BLaER1 treated with 17β-estradiol and CSF1 and Interleukin-3, amounts not matched to agents 10 nM and 100 nM (cell line): ENCODE measurements around the gene SPEG.

Experiments used
- H3K27ac ChIP-seq, 11 experiments: shearing (Covaris generic); formaldehyde crosslinking; 2 replicates each; pipeline ENCODE4 v1.8.1; 2022
- H3K27me3 ChIP-seq, 11 experiments: shearing (Covaris generic); formaldehyde crosslinking; 2 replicates each; pipeline ENCODE4 v1.8.1; 2022
- H3K36me3 ChIP-seq, 11 experiments: shearing (Covaris generic); formaldehyde crosslinking; 2 replicates each; pipeline ENCODE4 v1.8.1; 2022
- H3K4me1 ChIP-seq, 10 experiments: shearing (Covaris generic); formaldehyde crosslinking; 2 replicates each; pipeline ENCODE4 v1.8.1; 2022
- H3K4me2 ChIP-seq, 11 experiments: shearing (Covaris generic); formaldehyde crosslinking; 2 replicates each; pipeline ENCODE4 v1.8.1; 2022
- H3K4me3 ChIP-seq, 10 experiments: shearing (Covaris generic); formaldehyde crosslinking; 2 replicates each; pipeline ENCODE4 v1.8.1; 2022
- H3K9ac ChIP-seq, 11 experiments: shearing (Covaris generic); formaldehyde crosslinking; 2 replicates each; pipeline ENCODE4 v1.8.1; 2022
- H3K9me3 ChIP-seq, 11 experiments: shearing (Covaris generic); formaldehyde crosslinking; replicated peaks in 1 of 11; 2 replicates each; pipeline ENCODE4 v1.8.1; 2022
- H4K20me1 ChIP-seq, 11 experiments: shearing (Covaris generic); formaldehyde crosslinking; 2 replicates each; pipeline ENCODE4 v1.8.1; 2022
- Cebpa-rat ChIP-seq, 11 experiments: shearing (Covaris generic); IDR thresholded peaks; 2 replicates each; pipeline ENCODE4 v1.8.1; 2022

SPEG gene

GRCh38 chr2:219478916-219479315 is 44.3 kb downstream of the SPEG start:
- peaks cover 17 to 26% (median 21%) of the 10 kb centered on the region in 11 experiments for H3K27me3 ChIP-seq
- H3K9ac ChIP-seq = no peak overlapping the region
- H3K4me2 ChIP-seq = no peak overlapping the region
- peaks cover 0 to 9% (median 0%) of the 10 kb centered on the region in 10 experiments; a peak in 1 of 20 replicates for H3K4me1 ChIP-seq
- H3K4me3 ChIP-seq = no peak overlapping the region
- TF ChIP-seq Cebpa-rat (IDR thresholded peaks at IDR 0.05) = no peak
- H3K9me3 ChIP-seq = no peaks in the 10 kb centered on the region
- peaks cover 0 to 51% (median 3%) of the 10 kb centered on the region in 11 experiments; a peak in 10 of 22 replicates for H4K20me1 ChIP-seq
- H3K36me3 ChIP-seq = no peaks in the 10 kb centered on the region
- no peak overlapping the region for H3K27ac ChIP-seq

DNA sequence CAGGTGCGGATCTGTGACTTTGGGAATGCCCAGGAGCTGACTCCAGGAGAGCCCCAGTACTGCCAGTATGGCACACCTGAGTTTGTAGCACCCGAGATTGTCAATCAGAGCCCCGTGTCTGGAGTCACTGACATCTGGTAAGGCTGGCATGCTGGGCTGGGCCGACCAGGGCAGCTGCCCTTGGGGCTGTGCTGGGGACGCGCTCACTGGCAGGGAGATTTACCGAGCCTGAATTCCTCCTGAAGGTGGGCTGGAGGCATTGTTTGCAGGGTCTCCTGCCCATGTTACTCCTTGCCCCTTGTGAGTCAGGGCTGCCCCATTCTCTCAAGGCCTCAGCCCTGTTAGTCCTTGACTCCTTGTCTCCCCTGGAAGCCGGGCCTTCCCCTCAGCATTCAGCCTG is 45.4 kb downstream of the SPEG start:
- no peaks in the 10 kb centered on the region for H3K9me3 ChIP-seq
- H3K9ac ChIP-seq = no peak overlapping the region
- no peak overlapping the region for H3K27ac ChIP-seq
- H4K20me1 ChIP-seq = peaks cover 0 to 62% (median 5%) of the 10 kb centered on the region in 11 experiments; a peak in 11 of 22 replicates
- H3K4me2 ChIP-seq = no peak overlapping the region
- H3K4me1 ChIP-seq = peaks cover 0 to 9% (median 0%) of the 10 kb centered on the region in 10 experiments; a peak in 1 of 20 replicates
- H3K36me3 ChIP-seq = no peaks in the 10 kb centered on the region
- no peak for TF ChIP-seq Cebpa-rat (IDR thresholded peaks at IDR 0.05)
- no peak overlapping the region for H3K4me3 ChIP-seq
- peaks cover 28 to 37% (median 32%) of the 10 kb centered on the region in 11 experiments for H3K27me3 ChIP-seq

DNA sequence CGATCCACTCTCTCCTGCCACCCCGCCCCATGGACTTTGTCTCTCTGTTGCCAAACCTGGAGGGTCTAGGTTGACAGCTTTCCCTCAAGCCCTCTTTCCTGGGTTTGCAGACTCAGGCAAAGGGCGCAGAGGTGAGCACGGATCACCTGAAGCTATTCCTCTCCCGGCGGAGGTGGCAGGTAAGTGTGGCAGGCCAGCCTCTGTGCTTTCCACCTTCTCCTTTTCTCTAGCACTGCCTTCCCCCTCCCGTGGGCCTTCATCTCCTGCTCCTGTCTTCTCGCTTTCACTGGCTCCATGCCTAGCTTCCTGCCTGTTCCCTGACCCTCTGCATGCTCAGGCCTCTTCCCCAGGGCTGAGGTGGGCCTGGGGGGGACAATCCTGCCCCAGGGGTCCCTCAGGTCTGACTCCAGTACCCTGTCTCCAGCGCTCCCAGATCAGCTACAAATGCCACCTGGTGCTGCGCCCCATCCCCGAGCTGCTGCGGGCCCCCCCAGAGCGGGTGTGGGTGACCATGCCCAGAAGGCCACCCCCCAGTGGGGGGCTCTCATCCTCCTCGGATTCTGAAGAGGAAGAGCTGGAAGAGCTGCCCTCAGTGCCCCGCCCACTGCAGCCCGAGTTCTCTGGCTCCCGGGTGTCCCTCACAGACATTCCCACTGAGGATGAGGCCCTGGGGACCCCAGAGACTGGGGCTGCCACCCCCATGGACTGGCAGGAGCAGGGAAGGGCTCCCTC is 48.2 kb downstream of the SPEG start:
- no peak for TF ChIP-seq Cebpa-rat (IDR thresholded peaks at IDR 0.05)
- H3K27me3 ChIP-seq = peaks cover 43 to 66% (median 54%) of the 10 kb centered on the region in 11 experiments
- no peak overlapping the region for H3K4me2 ChIP-seq
- H4K20me1 ChIP-seq = peaks cover 0 to 76% (median 6%) of the 10 kb centered on the region in 11 experiments; a peak in 11 of 22 replicates
- H3K4me1 ChIP-seq = peaks cover 0 to 8% (median 0%) of the 10 kb centered on the region in 10 experiments; a peak in 2 of 20 replicates
- no peaks in the 10 kb centered on the region for H3K36me3 ChIP-seq
- H3K4me3 ChIP-seq = no peak overlapping the region
- H3K27ac ChIP-seq = no peak overlapping the region
- no peaks in the 10 kb centered on the region for H3K9me3 ChIP-seq
- H3K9ac ChIP-seq = no peak overlapping the region

GRCh38 chr2:219483451-219484342 is 49.1 kb downstream of the SPEG start:
- Histone ChIP-seq H3K27me3 (peaks cover 43 to 67% (median 54%) of the 10 kb centered on the region in 11 experiments), H3K36me3 (no peaks in the 10 kb centered on the region), H3K9ac (no peak overlapping the region), H3K27ac (no peak overlapping the region), H3K4me2 (no peak overlapping the region), H3K9me3 (no peaks in the 10 kb centered on the region), H4K20me1 (peaks cover 0 to 68% (median 6%) of the 10 kb centered on the region in 11 experiments; a peak in 11 of 22 replicates), H3K4me1 (peaks cover 0 to 8% (median 0%) of the 10 kb centered on the region in 10 experiments; a peak in 2 of 20 replicates), H3K4me3 (no peak overlapping the region)
- no peak for TF ChIP-seq Cebpa-rat (IDR thresholded peaks at IDR 0.05)

GRCh38 chr2:219484343-219485200 is 49.9 kb downstream of the SPEG start:
- Histone ChIP-seq H3K36me3 (no peaks in the 10 kb centered on the region), H3K4me1 (peaks cover 0 to 8% (median 0%) of the 10 kb centered on the region in 10 experiments; a peak in 2 of 20 replicates), H3K9me3 (no peaks in the 10 kb centered on the region), H3K9ac (no peak overlapping the region), H3K27ac (no peak overlapping the region), H3K4me3 (no peak overlapping the region), H3K27me3 (peaks cover 43 to 67% (median 54%) of the 10 kb centered on the region in 11 experiments), H3K4me2 (no peak overlapping the region; a peak in 1 of 22 replicates), H4K20me1 (peaks cover 0 to 61% (median 6%) of the 10 kb centered on the region in 11 experiments; a peak in 11 of 22 replicates)
- TF ChIP-seq Cebpa-rat (IDR thresholded peaks at IDR 0.05) = no peak

DNA sequence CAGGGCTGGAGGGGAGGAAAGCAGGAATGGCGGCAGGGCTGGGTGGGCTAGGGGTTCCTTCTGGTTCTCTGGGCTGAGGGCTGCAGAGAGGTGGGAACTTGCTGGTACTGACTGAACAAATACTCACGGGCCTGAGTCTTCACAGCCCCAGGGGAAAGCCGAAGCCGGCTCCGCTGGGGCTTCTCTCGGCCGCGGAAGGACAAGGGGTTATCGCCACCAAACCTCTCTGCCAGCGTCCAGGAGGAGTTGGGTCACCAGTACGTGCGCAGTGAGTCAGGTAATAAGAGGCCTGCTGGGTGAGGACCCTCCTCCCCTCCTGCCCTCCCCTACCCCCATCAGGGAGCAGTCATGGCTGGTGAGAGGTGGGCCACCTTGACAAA is 50.5 kb downstream of the SPEG start:
- Histone ChIP-seq H3K27ac (no peak overlapping the region), H3K9ac (no peak overlapping the region), H4K20me1 (peaks cover 0 to 55% (median 6%) of the 10 kb centered on the region in 11 experiments; a peak in 11 of 22 replicates), H3K4me1 (peaks cover 0 to 8% (median 0%) of the 10 kb centered on the region in 10 experiments; a peak in 2 of 20 replicates), H3K4me2 (no peak overlapping the region), H3K4me3 (no peak overlapping the region), H3K27me3 (peaks cover 43 to 67% (median 54%) of the 10 kb centered on the region in 11 experiments), H3K36me3 (no peaks in the 10 kb centered on the region), H3K9me3 (no peaks in the 10 kb centered on the region)
- no peak for TF ChIP-seq Cebpa-rat (IDR thresholded peaks at IDR 0.05)

GRCh38 chr2:219486380-219486959 is 51.8 kb downstream of the SPEG start:
- no peak overlapping the region for H3K27ac ChIP-seq
- H3K9ac ChIP-seq = no peak overlapping the region
- no peaks in the 10 kb centered on the region for H3K9me3 ChIP-seq
- no peak for TF ChIP-seq Cebpa-rat (IDR thresholded peaks at IDR 0.05)
- peaks cover 0 to 42% (median 6%) of the 10 kb centered on the region in 11 experiments; a peak in 11 of 22 replicates for H4K20me1 ChIP-seq
- H3K27me3 ChIP-seq = peaks cover 43 to 65% (median 54%) of the 10 kb centered on the region in 11 experiments
- H3K4me3 ChIP-seq = no peak overlapping the region
- no peaks in the 10 kb centered on the region for H3K36me3 ChIP-seq
- peaks cover 0 to 8% (median 0%) of the 10 kb centered on the region in 10 experiments; a peak in 2 of 20 replicates for H3K4me1 ChIP-seq
- peak overlapping the region in 1 of 11 experiments; percentile 4; a peak in 1 of 22 replicates for H3K4me2 ChIP-seq
